GM18508 (cell line): ENCODE data around the gene ABCB4.

Experiments used
- ATAC-seq: cut with Tn5 transposase; IDR thresholded peaks from one replicate; pipeline ENCODE4 v1.9.1; 2021; ENCODE audit warnings: moderate number of reproducible peaks; ENCODE audit not compliant: insufficient read depth, unreplicated experiment

The ABCB4 gene

DNA sequence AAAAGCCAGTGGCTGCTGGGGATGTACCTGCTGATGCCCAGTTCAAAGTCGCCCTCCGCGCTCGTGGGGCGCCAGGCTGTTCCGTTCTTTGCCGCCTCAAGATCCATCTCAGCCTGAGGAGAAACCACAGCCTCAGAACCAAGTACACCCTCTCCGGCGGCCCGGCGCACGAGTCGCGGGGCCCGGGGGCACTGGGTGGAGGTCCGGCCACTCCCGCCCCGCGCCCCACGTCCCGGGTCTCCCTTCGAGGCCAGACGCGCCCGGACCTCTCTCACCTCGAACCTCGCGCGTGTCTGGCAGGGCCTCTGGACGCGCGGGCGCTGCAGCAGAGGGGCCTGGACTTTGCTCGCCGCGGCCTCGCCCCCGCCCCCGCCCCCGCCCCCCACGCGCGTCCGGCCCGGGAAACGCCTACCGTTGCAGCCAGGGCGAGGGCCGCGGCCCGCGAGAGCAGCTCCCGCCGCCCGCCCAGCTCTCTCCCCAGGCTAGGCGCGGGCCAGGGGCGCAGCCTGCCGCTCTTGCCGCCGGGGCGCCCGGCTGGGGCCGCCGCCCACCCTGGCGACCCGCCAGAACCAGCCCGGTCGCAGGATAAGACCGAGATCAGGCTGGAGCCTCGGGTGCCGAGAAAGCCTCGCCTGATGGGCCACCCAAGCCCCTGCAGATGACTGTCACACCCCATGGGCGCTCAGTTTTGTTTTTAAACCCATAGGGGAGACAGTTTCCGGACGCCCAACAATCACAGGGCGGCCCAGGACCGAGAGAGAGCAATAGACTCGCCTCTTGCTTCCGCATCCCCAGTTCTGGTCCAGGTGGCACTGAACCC is at the start of gene ABCB4:
Gene ABCB4, minus strand, starts transcription at position 322 of the 820 bp plus-strand sequence. Its CDS starts 215 bp downstream, at position 107.
- ATAC-seq, result peak; percentile 1

DNA sequence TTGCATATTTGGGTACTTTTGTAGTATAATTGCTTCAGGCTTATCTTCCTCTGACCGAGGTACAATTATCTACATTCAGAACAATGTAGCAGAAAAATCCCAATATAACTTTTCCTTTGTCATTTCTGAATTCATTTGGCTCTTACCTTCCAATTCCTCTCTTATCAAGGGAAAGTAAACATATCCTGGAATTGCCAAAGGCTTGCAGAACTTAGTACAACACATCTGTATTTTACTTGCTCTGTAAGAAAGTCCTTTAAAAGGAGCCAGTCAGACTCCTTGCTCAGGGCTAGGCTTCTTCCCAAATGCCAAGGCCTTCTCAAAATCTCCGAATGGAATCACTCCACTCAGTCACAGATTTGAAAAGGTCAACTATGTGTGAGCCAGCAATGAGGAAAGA is 43.3 kb upstream of the ABCB4 start:
- no peak for ATAC-seq

DNA sequence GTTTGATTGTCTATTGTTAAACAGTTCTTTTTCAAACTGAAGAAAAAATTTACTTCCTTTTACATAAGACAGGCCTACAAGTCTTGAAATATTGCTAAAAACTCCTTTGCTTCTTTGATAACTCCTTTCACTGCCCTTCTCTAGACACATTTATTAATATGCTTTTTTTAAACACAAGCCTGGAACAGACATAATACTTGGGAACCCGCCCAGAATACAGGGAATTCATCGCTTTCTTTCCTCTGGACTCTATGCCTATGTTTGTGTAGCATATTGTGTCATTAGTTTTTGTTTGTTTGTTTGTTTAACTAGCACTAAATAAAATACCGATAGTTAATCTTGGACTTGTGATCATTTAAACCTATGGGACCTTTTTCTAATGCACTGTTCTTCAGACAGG is 42.4 kb upstream of the ABCB4 start:
- ATAC-seq, result no peak

DNA sequence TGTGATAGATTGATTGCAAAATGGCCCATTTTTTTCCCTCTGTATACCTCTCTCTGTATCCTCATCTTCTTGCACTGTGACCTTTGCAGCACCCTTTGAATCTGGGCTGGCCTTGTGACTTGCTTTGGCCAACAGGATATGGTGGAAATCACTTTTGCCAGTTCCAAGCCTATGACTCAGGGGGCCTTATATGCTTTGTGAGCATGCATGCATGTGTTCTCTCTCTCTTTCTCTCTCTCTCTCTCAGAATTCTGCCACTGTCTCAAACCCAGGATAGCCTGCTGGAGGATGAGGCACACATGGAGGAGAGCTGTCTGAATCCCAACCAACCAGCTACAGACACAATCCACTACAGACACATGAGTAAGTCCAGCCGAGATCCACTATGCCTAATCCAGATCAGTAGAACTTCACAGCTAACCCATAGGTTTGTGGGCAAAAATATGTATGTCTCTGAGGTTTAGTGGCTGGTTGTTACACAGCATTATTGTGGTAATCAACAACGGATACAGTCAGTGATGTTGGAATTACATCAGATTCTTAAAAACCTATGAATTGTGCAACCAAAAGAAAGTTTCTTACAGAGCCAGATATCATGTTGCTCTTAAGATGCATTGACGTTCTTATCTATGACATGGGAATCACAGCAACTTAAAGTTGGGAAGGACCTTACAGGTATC is 41.8 kb upstream of the ABCB4 start:
- ATAC-seq, result no peak

DNA sequence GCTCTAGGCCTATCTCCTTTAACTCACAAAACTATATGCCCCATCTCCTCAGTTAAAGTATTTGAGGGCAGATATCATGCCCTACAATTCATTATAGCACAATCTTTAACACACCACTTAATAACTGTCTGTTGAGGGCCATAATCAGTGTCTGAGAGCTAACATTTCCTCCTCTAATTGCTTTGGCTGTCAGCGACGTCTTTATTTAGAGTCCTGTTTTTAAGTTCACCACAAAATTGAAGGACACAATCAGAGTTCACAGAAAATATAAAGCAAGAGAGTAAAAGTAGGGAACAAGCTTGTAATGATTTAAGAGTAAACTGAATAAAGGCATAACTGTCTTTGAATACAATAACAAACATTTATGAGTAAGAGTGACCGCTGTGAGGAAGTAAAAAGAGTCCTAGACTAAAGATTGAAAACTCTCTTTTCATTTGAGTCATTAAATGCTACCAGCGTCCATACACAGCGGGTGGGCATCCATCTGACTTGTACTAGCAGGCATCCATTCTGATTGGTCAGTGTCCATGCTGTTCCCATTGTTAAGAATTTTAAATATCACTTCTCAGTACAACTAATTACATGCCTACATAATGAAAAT is 38.4 kb upstream of the ABCB4 start:
- no peak for ATAC-seq

DNA sequence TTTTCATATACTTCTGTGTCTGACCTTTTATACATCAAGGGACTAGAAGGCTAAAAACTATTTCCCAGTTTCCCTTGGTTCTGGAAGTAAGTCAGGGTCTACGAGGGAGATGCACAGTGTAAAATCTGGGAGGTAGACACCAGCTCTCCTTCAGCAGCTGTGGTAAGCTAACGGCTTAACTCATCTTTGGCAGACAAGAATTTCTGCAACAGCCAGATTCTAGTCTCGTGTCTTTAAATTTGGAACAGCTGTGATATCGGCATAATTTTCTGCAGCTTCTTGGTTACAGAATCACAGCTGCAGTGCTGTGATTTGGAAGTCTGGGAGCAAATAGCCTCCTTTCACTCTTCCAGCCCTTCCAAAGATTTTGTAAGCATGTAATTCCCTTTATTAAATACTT is 37.4 kb upstream of the ABCB4 start:
- ATAC-seq, result no peak

DNA sequence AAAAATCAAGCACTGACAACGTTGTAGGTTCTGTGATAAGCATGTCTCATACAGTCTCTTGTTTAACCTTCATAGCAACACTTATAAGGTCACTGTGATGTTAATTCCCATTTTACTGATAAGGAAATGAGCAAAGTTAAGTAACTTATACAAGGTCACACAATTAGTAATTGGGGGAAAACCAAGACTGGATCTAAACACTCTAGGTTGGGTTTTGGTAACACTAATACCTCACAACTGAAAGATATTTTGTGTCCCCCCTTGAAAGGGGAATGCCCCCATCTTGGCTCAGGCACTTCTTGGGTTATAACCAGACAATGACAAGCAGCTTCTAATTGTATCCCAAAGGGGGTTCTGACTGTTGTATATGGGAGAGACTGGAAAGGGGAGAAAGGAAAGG is 36.0 kb upstream of the ABCB4 start:
- peak; percentile 63 for ATAC-seq

DNA sequence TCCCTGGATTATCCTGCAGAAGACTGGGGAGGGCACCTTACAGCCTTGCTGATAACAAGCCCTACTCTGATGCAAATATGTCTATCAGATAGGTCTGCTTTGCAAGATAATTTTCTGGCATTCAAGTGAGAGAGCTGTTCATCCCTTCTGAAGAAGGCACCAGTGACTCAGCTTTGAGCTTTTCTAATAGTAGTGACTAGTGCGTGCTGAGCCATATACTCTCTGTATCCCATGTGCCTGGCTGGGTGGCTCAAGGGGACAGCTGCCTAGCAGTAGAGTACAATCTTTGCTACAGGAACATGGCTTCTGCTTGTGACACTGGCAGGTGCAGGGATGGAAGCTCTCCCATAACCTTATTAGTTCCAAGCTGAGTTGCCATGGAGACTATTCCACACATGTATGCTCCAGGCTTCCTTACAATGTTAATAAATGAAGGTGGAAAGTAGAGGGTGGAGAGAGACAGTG is 35.0 kb upstream of the ABCB4 start:
- no peak for ATAC-seq

DNA sequence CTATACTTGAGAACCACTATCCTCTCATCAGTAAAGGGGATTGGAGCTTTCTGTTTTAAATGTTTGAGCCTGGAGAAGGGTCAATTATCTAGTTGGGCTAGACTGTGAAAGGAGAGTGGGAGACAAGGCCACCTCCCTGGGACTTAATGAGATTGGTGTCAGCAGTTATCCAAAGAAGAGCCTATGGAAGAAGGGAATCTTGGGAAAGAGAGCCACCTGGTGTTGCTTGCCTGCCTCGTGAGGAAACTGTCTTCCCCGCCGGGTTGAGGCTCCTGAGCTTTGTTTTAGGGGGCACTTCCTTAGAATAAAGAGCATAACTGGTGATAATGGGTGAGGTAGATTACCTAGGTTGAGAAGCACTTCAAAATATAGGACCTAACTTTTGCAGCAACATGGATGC is 32.0 kb upstream of the ABCB4 start:
- ATAC-seq, result no peak

DNA sequence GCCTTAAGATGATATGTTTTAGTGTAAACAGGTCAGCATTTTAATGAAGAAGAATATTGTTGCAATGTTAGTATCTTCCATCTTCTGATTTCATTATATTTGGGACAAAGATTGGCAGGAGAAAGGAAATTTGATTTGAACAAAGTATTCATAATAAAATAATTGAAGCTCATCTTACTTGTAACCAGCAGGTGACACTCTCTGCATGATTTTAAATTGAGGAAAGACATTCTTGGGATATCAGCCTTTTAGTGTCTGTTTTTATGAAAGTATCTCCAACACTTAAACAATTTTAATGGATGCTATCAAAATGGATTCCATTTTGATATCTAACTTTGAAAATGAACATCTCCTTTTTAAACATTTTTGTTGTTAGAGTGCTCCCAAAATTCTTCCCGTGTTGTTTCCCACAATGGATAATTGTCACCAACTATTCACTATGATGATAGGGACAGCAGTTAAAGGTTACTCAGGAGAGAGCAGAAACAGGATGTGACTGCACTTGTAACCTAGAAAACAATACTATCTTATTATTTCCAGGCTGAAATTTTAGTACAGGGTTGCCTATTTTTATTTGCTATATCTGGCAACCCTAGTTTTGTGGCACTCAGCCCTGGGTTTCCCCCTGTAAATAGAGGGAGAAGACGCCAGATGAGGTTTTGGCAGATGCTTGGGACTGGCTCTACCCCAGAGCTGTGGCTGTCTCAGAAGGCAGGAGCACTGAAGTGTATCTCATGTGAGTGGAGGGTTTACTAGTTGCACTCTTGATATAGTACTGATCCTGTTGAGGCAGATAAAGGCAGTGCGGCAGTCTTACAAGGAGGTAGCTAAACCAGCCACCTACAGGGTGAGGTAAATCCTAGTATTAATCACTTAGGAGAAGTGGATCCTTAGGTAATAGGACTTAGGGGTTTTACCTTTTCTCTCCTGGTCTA is 31.0 kb upstream of the ABCB4 start:
- ATAC-seq, result no peak

DNA sequence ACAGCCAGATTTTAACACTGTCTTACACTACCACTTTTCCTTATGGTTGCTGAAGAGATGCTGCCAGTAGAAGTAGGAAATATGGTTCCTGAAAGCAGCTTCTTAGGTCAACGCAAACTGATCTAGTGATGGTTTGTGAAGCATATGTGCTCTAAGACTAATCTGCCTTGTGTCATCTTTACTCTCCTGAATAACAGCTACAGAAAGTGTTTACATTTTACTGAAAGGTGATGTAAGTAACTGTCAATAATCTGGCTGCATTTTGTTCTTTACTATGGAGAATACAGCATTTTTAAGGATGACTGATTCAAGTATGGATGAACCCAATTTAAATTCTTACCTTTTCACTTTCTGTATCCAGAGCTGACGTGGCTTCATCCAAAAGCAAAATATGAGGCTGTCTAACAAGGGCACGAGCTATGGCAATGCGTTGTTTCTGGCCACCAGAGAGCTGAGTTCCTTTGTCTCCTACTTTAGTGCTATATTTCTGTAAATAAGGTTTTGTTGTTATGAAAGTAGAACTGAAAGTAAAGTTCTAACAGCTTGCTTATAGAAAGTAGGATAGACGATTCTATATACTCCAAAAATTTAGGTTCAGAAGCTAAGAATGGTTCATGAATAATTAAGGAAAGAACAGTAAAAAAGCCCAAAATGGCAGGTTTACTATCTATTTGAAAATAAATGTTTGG is 30.2 kb upstream of the ABCB4 start:
- no peak for ATAC-seq

DNA sequence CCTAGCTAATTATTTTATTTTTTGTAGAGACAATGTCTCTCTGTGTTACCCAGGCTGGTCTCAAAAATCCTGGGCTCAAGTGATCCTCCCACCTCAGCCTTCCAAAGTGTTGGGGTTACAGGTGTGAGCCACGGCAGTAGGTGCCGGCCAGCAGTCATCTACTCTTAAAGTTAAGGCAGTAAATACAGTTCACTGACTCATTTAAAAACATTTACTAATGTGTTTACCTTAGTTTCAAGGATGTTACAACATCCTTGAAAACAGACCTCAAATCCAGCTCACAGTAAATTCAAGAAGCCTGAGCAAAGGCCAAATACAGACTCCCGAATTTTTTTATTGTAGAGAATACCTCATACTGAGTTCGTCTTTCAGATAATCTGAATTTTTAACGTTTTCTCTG is 29.6 kb upstream of the ABCB4 start:
- ATAC-seq, result no peak

DNA sequence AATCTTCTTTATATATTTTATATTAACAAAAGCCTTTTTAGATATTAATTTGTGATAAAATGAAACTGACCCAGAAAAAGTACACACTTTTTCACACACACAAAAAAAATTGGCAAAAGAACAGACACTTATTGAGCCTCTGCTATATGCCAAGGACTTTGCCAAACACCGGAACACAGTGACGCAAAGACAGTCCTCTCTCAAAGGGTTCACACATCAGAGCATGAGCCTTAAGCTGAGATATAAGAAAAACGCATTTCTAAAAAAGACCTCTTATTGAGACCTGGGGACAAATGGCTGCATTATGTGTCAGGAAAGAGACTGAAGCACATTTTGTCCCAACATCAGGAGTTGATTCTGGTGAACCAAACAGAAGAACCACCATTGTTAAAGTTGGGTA is 24.0 kb upstream of the ABCB4 start:
- no peak for ATAC-seq

DNA sequence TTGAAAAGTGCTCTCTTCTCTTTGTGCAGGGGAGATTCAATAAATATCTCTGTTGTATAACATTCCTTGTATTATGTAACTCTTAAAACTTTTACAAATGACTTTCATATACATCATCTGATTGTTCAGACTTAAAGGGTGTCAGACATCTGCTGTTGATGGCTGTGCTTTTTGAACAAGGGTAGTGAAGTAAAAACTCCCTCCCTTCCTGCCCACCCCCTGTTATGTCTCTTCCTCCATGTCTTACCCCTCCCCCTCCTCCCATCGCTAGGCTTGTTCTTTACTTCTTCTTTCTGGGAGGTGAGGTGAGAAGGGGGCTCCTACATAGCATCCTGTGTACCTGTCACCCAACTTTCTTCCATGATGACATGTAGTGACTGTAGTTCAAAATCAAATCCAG is 23.4 kb upstream of the ABCB4 start:
- no peak for ATAC-seq

DNA sequence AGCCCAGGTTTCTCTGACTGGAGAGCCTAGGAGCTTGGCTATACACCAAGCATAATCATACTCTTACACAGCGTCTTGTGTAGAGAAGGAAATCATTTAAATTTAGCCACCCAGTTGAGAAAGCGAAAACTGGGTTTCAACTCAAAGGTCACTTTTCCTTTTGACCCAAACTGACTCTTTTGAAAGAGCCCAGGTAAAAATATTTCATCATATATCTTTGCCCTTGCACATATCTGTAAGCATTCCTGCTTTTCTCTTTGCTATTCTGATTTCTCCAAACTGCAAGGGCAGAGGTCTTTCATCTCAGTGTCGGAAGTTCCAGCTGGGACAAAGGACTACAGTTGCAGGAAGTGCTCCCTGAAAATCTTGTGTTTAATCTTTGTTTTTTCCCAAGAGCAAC is 22.0 kb upstream of the ABCB4 start:
- no peak for ATAC-seq

DNA sequence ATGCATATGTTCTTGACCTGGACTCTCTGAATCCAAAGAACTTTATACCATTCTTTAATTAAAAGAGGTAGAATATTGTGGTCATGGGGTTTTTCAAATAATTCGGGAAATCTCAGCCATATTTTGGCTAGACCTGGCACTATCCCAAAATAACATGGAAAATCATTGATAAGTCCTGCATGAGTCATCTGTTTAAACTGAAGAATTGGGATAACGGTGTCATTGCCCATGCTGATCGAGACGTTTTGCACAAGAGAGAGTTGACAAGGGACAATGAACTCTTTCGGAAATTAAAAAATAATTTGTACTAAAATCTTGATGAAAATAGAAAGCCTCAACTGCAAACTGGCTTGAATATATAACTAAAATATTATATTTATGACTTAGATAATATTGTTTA is 19.9 kb upstream of the ABCB4 start:
- ATAC-seq, result no peak

DNA sequence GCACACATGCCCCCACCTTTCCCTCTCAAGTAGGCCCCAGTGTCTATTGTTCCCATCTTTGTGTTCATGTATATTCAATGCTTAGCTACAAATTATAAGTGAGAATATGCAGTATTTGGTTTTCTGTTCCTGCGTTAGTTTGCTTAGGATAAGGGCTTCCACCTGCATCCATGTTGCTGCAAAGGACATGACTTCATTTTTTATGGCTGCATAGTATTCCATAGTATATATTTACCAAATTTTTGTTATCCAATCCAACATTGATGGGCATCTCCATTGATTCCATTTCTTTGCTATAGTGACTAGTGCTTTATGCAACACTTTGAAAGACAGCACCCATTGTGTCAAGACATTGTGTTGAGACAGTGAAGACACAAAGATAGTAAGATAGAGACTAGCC is 19.0 kb upstream of the ABCB4 start:
- ATAC-seq, result no peak

DNA sequence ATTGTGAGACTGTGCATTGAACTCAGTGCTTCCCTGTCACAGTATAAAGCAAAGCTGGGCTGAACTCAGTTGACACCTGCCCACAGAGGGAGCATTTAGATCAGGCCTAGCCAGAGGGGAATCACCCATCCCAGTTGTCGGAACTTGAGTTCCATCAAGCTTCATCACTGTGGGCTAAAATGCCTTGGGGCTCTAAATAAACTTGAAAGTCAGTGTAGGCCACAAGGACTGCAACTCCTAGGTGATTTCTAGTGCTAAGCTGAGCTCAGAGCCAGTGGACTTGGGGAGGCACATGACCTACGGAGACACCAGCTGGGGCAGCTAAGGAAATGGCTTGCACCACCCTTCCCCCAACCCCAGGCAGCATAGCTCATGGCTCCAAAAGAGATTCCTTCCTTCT is 7.7 kb upstream of the ABCB4 start:
- no peak for ATAC-seq

DNA sequence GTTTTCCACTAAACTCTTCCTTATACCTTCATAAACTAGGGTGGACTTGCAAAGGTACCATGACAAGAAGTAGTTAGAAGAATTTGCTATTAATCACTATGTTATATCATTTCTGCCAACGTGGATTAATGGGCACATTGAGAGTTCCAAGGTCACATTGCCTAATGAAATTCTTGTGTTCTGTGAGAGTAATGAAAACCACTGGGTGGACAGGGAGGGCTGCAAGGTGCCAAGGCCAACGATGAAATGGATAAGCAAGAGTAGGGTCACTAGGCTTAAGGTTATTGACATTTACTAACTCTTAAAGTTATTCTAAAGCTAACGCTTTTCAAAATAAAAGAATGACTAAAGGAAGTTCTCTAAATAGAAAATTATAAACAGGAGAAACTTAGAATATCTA is 6.6 kb upstream of the ABCB4 start:
- no peak for ATAC-seq

DNA sequence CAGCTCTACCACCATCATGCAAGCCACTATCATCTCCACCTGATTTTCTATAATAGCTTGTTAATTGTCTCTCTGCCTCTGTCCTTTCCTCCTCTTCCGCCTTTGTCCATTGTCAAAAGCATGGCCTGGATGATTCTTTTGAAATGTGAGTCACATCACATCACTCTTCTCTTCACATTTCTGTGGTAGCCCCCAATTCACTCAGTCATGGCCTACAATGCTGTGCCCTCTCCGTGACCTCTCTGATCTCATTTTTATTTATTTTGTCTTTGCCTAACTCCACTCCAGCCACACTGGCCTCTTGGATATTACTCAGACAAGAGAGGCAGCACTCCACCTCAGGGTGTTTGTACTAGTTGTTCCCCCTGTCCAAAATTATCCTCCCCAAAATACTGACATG is 4.9 kb upstream of the ABCB4 start:
- ATAC-seq, result no peak
